ENCODE data around the gene NUP133.
A peak's percentile ranks its signal among the peaks of the same experiment; 100 is the strongest.
"Not testable (repeated sequence)": the region's sequence is repeated elsewhere in the genome, so short reads cannot be mapped to it uniquely, and the experiment has no call there.

Gene NUP133

DNA sequence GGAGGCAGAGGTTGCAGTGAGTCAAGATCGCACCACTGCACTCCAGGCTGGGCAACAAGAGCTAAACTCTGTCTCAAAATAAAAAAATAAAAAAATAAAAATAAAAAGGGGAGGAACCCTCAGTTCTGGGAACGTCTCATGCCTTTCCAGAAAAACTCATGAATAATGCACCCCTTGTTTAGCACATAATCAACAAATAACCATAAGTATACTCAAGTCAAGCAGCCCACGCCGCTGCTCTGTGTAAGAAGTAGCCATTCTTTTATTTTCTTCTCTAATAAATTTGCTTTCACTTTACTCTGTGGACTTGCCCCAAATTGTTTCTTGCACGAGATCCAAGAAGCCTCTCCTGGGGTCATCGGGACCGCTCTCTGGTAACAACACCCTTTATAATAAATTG, 59.8 kb downstream of the NUP133 start:
- DNase-seq: no peak

- no peak for DNase-seq
Observed at GRCh38 chr1:229447809-229448252, 60.3 kb downstream of the NUP133 start.

DNA sequence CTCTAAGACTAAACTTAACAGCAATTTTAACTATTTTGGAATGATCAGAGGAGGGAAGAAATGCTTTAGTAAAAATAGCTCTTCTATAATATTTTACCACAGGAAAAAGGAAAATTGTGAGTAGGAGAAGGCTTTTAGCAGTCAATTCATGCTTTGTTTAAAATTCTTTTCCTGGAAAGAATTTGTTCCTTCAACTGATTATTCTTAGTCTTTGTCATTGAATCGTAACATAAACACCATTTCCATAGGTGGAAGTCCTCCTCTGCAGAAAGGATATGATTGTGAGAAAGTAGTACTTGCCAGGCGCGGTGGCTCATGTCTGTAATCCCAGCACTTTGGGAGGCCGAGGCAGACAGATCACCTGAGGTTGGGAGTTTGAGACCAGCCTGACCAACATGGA, 62.3 kb downstream of the NUP133 start:
- no peak for DNase-seq

- DNase-seq: no peak
Observed at GRCh38 chr1:229440851-229441537, 67.1 kb downstream of the NUP133 start.

DNA sequence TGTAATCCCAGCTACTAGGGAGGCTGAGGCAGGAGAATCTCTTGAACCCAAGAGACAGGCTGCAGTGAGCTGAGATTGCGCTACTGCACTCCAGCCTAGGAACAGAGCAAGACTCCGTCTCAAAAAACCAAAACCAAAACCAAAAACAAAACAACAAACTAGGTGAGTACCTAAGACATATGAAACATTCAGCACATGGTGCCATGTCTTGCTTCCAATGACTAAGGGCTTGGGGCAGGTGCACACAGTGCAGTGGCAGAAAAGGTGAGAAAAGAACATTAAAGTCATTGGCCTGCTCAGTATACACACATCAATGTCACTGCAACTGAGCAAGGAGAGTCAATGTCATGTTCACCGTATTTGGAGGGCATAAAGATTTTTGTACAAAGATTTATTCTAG, 70.1 kb downstream of the NUP133 start:
- no peak for DNase-seq

DNA sequence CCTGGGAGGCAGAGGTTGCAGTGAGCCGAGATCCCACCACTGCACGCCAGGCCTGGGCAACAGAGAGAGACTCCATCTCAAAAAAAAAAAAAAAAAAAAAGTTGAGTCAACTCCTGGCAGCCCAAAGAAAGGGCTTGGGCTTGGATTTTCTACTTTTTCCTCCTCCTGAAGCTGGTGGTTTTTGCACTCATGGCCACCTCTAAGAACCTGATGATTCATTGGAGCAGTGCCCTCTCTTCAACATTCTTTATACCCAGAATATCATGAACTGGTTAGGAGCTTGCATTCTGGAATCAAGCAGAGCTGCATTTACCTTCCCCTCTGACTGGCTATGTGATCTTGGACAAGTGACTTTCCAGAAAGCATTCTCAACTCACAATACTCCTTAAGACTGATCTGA, 70.7 kb downstream of the NUP133 start:
- DNase-seq: no peak

DNA sequence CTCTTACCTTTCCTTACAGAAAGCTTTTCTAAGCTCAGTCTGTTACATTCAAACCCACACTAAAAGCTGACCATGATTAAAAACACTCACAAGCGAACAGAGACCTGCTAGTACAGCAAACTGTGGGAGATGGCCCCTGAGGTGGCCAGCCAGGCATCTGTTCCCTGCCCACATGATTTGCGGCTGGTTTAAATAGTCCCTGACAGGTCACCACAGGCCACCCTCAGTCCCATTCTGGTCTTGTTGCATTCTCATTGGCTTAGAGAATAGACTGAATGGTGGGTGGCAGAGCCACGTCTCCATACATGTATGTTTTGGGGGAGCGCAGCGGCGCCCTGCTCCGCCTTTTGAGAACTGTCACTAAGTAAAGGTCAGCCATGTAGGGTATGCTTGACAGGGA, 71.9 kb downstream of the NUP133 start:
- no peak for DNase-seq

GRCh38 chr1:229434641-229435051, 73.5 kb downstream of the NUP133 start:
- no peak for DNase-seq

DNA sequence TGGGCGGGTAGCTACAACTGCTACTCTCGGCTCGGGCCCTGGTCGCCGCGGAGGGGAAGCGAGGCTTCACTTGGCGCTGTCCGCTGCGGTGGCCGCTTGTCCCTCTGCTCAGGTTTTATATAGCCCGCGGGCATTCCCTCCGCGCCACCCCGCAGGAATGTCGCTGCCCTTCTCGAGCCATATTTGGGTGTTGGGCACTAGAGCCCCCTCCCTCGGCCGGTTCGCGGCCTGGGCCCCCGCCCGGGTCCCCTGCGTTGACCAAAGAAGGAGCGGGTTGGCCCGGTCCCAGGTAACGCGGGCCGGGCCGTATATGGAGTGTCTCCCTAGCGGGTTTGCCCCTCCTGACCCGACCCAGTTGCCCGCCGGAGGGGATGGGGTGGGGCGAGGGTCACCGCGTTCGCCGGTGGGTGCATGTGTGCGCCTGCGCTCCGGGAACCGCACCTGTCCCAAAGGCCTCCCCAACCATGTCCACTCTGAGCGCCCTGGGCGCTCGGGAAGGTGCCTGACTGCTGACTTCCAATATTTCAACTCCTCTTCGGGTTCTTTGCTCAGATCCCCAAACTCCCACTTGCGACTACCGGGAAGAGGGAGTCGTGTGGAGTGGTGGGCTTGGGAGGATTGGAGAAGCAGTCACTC, 74.0 kb downstream of the NUP133 start, which contains the start of gene ACTA1:
ACTA1 (minus strand) TSS at position 90 of the 636 bp plus-strand sequence. CDS start 979 bp downstream, outside the sequence.
- no peak for DNase-seq

DNA sequence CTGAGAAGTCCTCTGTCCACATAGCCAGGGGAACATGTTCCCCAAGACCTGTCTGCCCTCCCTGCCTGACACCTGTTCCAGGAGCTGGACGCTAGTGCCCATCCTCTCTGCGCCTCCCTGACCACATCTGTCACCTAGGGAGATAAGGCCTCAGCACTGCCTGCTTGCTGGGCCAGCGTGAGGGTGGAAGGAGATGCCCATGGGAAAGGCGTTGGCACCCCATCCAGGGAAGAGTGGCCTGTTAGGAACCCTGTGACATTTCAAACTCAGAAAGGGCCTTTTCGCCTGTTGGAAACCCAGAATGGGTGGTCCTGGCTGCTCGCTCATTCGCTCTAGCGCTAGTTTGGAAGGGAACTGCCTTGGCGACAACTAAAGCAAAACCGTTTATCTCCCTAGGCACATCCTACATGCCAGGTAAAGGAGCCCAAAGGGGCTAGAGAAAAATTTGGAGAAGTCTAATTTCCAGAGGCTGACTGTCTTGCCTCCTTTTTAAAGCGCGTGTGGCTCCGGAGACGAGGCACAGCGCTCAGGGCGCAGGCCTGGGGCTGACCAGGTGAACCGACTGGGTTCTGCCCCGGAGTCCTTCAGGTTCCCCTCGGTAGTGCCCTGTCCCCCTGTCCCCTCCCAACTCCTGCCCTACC, 74.7 kb downstream of the NUP133 start:
- no peak for DNase-seq

DNA sequence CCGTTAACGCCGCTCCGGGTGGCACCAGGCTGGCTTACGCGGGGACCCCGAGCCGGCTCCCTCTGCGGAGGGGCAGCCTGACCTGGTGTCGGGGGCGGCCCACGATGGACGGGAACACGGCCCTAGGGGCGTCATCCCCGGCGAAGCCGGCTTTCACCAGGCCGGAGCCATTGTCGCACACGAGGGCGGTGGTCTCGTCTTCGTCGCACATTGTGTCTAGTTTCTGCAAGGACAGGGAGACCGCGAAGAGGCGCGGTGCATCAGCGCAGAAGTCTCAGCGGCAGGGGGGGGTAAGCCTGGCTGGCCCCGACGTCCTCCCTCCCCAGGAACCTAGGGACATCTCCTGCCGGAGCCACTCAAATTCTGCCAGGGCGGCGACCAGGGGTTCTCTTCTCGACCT, 75.2 kb downstream of the NUP133 start:
- DNase-seq: no peak

DNA sequence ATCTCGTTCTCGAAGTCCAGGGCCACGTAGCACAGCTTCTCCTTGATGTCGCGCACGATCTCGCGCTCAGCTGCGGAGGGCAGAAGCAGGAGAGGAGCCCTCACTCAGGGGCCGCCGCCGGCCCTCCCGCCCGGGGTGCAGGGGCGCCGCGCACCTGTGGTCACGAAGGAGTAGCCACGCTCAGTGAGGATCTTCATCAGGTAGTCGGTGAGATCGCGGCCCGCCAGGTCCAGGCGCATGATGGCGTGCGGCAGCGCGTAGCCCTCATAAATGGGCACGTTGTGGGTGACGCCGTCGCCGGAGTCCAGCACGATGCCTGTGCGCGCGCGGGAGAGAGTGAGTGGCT, 76.1 kb downstream of the NUP133 start:
- no peak for DNase-seq

DNA sequence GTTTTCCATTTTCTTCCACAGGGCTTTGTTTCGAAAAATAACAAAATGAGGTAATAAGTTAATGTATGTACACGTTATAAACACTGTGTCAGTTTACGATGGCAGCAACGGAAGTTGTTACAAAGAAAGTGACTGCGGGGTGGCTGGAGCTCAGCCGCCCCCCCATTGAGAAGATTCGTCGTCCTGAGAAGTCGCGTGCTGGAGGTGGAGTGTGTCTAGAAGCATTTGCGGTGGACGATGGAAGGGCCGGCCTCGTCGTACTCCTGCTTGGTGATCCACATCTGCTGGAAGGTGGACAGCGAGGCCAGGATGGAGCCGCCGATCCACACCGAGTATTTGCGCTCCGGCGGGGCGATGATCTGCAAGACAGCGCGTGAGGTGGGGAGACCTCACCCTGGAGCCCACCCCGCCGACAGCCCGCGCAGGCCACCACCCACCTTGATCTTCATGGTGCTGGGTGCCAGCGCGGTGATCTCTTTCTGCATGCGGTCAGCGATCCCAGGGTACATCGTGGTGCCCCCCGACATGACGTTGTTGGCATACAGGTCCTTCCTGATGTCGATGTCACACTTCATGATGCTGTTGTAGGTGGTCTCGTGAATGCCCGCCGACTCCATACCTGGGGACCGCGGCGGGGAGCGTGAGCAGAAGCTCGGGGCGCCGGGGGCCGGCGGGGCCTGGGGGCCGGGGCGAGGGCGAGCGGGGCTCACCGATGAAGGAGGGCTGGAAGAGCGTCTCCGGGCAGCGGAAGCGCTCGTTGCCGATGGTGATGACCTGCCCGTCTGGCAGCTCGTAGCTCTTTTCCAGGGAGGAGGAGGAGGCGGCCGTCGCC, 76.6 kb downstream of the NUP133 start:
- no peak for DNase-seq

DNA sequence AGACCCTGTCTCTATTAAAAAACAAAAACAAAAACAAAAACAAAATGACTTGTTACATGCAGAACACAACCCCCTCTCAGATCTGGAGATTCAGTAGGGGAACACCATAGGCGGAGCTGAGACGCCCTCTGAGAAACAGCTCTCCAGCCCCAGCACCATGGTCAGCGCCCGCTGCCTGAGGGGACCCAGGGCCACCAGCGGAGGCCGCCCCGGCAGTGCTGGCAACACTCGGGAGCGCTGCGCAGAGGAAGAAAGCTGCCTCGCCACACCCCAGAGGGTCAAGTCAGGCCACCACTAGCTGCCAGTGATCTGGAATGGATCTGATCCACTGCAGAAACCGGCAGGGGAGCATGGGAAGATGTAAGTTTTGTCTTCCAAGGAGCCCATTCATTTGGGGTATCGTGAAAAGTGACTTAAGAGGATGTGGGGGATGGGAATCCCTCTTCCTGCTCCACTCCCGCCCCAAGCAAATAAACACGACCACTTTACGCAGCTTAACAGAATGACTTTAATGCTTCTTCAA, 77.3 kb downstream of the NUP133 start:
- DNase-seq: peak; percentile 43 to 64

DNA sequence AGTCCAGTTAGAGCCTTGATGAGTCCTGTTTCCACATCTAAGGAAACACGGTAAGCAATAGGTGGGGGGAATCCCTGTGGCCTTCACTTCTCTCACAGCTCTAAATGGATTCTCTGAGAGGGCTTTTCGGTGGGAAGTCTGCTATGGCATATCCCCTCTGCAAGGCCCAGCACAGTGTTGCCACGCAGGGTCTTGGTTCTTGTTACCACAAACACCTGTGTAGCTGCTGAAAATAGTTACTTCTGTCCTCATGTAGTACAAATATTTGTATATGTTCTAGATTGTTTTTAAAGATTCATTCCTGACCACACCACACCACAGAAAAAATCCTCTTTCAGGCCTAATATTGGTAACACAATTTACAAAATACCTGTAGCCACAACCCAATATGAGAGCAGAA, 79.9 kb downstream of the NUP133 start:
- DNase-seq: no peak

DNA sequence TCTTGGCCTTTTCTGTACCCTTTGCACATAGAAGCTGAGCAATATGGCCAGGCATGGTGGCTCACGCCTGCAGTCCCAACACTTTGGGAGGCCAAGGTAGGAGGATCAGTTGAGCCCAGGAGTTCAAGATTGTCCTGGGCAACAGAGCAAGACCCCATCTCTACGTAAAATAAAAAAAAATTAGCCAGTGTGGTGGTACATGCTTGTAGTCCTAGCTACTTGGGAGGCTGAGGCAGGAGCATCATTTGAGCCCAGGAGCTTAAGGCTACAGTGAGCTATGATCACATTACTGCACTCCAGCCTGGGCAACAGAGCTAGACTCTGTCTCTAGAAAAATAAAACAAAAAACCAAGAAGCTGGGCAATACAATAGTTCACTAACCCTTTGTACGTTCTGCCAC, 80.6 kb downstream of the NUP133 start:
- no peak for DNase-seq

DNA sequence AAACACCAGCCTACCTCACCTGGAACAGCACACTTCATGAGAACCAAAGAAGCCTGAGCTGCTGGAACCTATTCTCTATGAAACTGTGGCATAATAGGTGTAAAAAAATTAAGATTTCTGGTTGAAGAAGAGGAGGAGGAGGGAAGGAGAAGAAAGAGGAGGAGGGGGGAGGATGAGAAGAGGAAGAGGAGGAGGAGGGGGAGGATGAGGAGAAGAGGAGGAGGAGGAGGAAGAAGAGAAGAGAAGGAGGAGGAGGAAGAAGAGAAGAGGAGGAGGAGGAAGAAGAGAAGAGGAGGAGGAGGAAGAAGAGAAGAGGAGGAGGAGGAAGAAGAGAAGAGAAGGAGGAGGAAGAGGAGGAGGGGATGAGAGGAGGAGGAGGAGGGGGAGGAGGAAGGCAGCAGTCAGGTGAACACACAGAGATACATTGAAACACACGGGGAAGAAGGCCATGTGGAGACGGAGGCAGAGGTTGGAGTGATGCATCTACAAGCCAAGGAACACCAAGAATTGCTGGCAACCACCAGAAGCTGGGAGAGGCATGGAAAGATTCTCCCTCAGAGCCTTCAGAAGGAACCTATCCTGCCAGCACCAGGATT, 82.5 kb downstream of the NUP133 start:
- DNase-seq: no peak

GRCh38 chr1:229420765-229421164, 87.4 kb downstream of the NUP133 start:
- no peak for DNase-seq

DNA sequence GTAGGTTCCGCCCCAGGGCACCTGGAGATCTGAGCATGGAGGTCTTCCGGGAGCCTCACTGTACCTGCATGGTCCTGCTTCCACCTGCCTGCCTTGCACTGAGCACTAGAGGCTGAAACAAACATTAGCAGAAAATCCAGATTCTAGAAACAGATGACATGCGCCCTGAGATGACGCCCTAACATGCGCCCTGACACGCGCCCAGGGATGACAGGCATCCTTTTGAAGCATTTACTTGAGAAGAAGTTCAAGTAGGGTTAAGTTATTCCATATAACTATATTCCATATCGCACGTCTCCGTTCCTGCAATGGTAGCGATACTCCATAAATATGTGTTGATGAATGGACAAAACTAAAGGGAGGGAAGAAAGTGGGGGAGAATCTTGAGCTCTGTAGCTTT, 87.9 kb downstream of the NUP133 start:
- no peak for DNase-seq

DNA sequence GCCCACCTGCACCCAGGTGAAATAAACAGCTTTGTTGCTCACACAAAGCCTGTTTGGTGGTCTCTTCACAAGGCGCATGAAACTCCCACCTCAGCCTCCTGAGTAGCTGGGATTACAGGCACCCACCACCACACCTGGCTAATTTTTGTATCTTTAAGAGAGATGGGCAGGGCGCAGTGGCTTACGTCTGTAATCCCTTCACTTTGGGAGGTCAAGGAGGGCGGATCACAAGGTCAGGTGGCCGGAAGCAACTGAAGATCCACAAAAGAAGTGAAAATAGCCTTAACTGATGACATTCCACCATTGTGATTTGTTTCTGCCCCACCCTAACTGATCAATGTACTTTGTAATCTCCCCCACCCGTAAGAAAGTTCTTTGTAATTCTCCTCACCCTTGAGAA, 89.6 kb downstream of the NUP133 start:
- not testable (repeated sequence) for DNase-seq

DNA sequence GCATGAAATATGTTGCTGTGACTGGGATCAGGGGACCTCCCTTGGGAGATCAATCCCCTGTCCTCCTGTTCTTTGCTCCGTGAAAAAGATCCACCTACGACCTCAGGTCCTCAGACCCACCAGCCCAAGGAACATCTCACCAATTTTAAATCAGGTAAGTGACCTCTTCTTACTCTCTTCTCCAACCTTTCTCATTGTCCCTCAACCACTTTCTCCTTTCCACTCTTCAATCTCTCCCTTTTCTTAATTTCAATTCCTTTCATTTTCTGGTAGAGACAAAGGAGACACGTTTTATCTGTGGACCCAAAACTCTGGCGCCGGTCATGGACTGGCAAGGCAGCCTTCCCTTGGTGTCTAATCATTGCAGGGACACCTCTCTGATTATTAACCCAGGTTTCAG, 95.3 kb downstream of the NUP133 start:
- not testable (repeated sequence) for DNase-seq

- no peak for DNase-seq
Observed at GRCh38 chr1:229412056-229412455, 96.1 kb downstream of the NUP133 start.

Data from inflammatory macrophage (primary cell).